H9 (cell line): ENCODE measurements around the gene MINAR1. TPM values are rescaled to one million over a fixed set of nuclear protein-coding genes. Genes with fewer than 3 reads are reported as not detected.

Experiments
- DNase-seq: peaks from one replicate; pipeline ENCODE4 v3.0.0-alpha.2; 2017
- H2AFZ ChIP-seq: one replicate; pipeline ENCODE4 v1.6.1; 2013; ENCODE audit warnings: mild to moderate bottlenecking, low read length, control low read depth, moderate library complexity
- H2AK5ac ChIP-seq: 2 replicates; pipeline ENCODE4 v1.6.1; 2013; ENCODE audit warnings: low read length, control low read depth, mixed read lengths; ENCODE audit not compliant: insufficient read length
- H2BK120ac ChIP-seq: one replicate; pipeline ENCODE4 v1.6.1; 2013; ENCODE audit warnings: low read depth, mild to moderate bottlenecking, low read length, control low read depth, inconsistent platforms; ENCODE audit not compliant: poor library complexity, severe bottlenecking
- H2BK12ac ChIP-seq: 2 replicates; pipeline ENCODE4 v1.6.1; 2013; ENCODE audit warnings: low read length, control low read depth, mixed read lengths, low read depth; ENCODE audit not compliant: insufficient read length
- H2BK15ac ChIP-seq: 2 replicates; pipeline ENCODE4 v1.6.1; 2013; ENCODE audit warnings: low read depth, low read length, control low read depth
- H2BK20ac ChIP-seq: one replicate; pipeline ENCODE4 v1.6.1; 2013; ENCODE audit warnings: low read depth, mild to moderate bottlenecking, low read length, control low read depth, inconsistent platforms; ENCODE audit not compliant: poor library complexity, severe bottlenecking
- H2BK5ac ChIP-seq: 2 replicates; pipeline ENCODE4 v1.6.1; 2013; ENCODE audit warnings: low read length, control low read depth, mixed read lengths; ENCODE audit not compliant: insufficient read length
- H3K14ac ChIP-seq: 2 replicates; pipeline ENCODE4 v1.6.1; 2013; ENCODE audit warnings: low read length, control low read depth; ENCODE audit not compliant: insufficient read depth
- H3K18ac ChIP-seq: 2 replicates; pipeline ENCODE4 v1.6.1; 2013; ENCODE audit warnings: low read depth, mild to moderate bottlenecking, mixed read lengths, low read length, control low read depth; ENCODE audit not compliant: insufficient read length
- H3K23ac ChIP-seq: 2 replicates; pipeline ENCODE4 v1.6.1; 2013; ENCODE audit warnings: low read length, control low read depth, mixed read lengths, low read depth; ENCODE audit not compliant: insufficient read length
- H3K23me2 ChIP-seq: 2 replicates; pipeline ENCODE4 v1.6.1; 2013; ENCODE audit warnings: low read depth, mild to moderate bottlenecking, mixed read lengths, low read length, control low read depth; ENCODE audit not compliant: insufficient read length, poor library complexity, severe bottlenecking
- H3K27ac ChIP-seq: 2 replicates; pipeline ENCODE4 v1.5.1; 2013; ENCODE audit warnings: low read length, control low read depth, mixed read lengths, low read depth; ENCODE audit not compliant: insufficient read length
- H3K27me3 ChIP-seq: 2 replicates; pipeline ENCODE4 v1.6.1; 2013; ENCODE audit warnings: low read length, control low read depth, inconsistent platforms; ENCODE audit not compliant: insufficient read depth
- H3K4ac ChIP-seq: 2 replicates; pipeline ENCODE4 v1.6.1; 2013; ENCODE audit warnings: low read depth, mild to moderate bottlenecking, control low read depth, inconsistent platforms, low read length, moderate library complexity
- H3K4me1 ChIP-seq: 2 replicates; pipeline ENCODE4 v1.6.1; 2013; ENCODE audit warnings: low read length, control low read depth, inconsistent platforms; ENCODE audit not compliant: insufficient read depth
- H3K4me2 ChIP-seq: 2 replicates; pipeline ENCODE4 v1.6.1; 2013; ENCODE audit warnings: low read length, control low read depth, mixed read lengths; ENCODE audit not compliant: insufficient read length, insufficient read depth
- H3K56ac ChIP-seq: 2 replicates; pipeline ENCODE4 v1.6.1; 2013; ENCODE audit warnings: low read depth, mild to moderate bottlenecking, mixed read lengths, low read length, control low read depth; ENCODE audit not compliant: insufficient read length
- H3K79me1 ChIP-seq: 2 replicates; pipeline ENCODE4 v1.6.1; 2013; ENCODE audit warnings: low read depth, mild to moderate bottlenecking, moderate library complexity, low read length, control low read depth, inconsistent platforms; ENCODE audit not compliant: insufficient read depth, poor library complexity, severe bottlenecking
- H3K79me2 ChIP-seq: 2 replicates; pipeline ENCODE4 v1.6.1; 2013; ENCODE audit warnings: low read length, control low read depth, inconsistent platforms; ENCODE audit not compliant: insufficient read depth
- H3K9ac ChIP-seq: 2 replicates; pipeline ENCODE4 v1.6.1; 2013; ENCODE audit warnings: low read length, control low read depth, mixed read lengths; ENCODE audit not compliant: insufficient read length; ENCODE audit errors: extremely low read depth
- H3K9me3 ChIP-seq: one replicate; pipeline ENCODE4 v1.6.1; 2013; ENCODE audit warnings: low read depth, low read length, inconsistent platforms; ENCODE audit not compliant: control insufficient read depth
- H3T11ph ChIP-seq: one replicate; pipeline ENCODE4 v1.6.1; 2013; ENCODE audit warnings: mild to moderate bottlenecking, low read length, control low read depth, inconsistent platforms
- H4K20me1 ChIP-seq: one replicate; pipeline ENCODE4 v1.6.1; 2013; ENCODE audit not compliant: control insufficient read depth, insufficient read length, insufficient read depth
- H4K5ac ChIP-seq: 2 replicates; pipeline ENCODE4 v1.6.1; 2013; ENCODE audit warnings: low read depth, mild to moderate bottlenecking, mixed read lengths, low read length, control low read depth; ENCODE audit not compliant: insufficient read length
- H4K8ac ChIP-seq: replicated peaks from 2 replicates; pipeline ENCODE4 v1.6.1; 2013; ENCODE audit warnings: low read length, control low read depth, mixed read lengths, low read depth; ENCODE audit not compliant: insufficient read length
- H4K91ac ChIP-seq: 2 replicates; pipeline ENCODE4 v1.6.1; 2013; ENCODE audit warnings: low read depth, mild to moderate bottlenecking, moderate library complexity, mixed read lengths, low read length, control low read depth; ENCODE audit not compliant: insufficient read length
- H3K27ac Mint-ChIP-seq, 3 experiments: 2 replicates in 2 of 3; 3 replicates in 1 of 3; pipeline ENCODE4 v1.8.0; 2020 to 2021; ENCODE audit warnings: mixed read lengths in 3 of 3, mild to moderate bottlenecking in 1 of 3, moderate library complexity in 1 of 3
- H3K27me3 Mint-ChIP-seq: 2 replicates; pipeline ENCODE4 v1.8.0; 2021; ENCODE audit warnings: low read depth, mild to moderate bottlenecking, moderate library complexity, mixed read lengths
- H3K36me3 Mint-ChIP-seq, 3 experiments: 2 replicates in 2 of 3; 3 replicates in 1 of 3; pipeline ENCODE4 v1.8.0; 2020 to 2021; ENCODE audit warnings: low read depth in 3 of 3, mixed read lengths in 3 of 3; ENCODE audit not compliant: insufficient read depth in 1 of 3
- H3K4me1 Mint-ChIP-seq, 2 experiments: 2 replicates each; pipeline ENCODE4 v1.8.0; 2020; ENCODE audit warnings: mixed read lengths in 2 of 2
- H3K4me3 Mint-ChIP-seq, 2 experiments: 2 replicates in 1 of 2; 3 replicates in 1 of 2; pipeline ENCODE4 v1.8.0; 2020 to 2021; ENCODE audit warnings: mild to moderate bottlenecking in 2 of 2, mixed read lengths in 2 of 2, moderate library complexity in 1 of 2
- H3K9me3 Mint-ChIP-seq, 2 experiments: 2 replicates in 1 of 2; 3 replicates in 1 of 2; pipeline ENCODE4 v1.8.0; 2020; ENCODE audit warnings: mild to moderate bottlenecking in 2 of 2, mixed read lengths in 2 of 2, moderate library complexity in 1 of 2
- WGBS: extraction: QIAGEN DNeasy Blood & Tissue Kit; methylation state at CpG from one replicate; pipeline ENCODE4 v1.1.7; 2013; ENCODE audit warnings: missing lambda C conversion rate, low lambda C conversion rate, mixed read lengths; ENCODE audit not compliant: insufficient read length; ENCODE audit errors: extremely low coverage; 5-methylcytosine and 5-hydroxymethylcytosine counted together
- total RNA-seq: library from RNA; stranded (reverse); gene quantifications from 2 replicates; pipeline ENCODE4 v1.2.1, GENCODE V29; 2021
- TF ChIP-seq, protein P1 (sequence below): fragments of 200-600 bp; sonication (generic); conservative IDR thresholded peaks from 3 replicates; pipeline ENCODE4 v1.8.0; 2021; ENCODE audit warnings: antibody characterized with exemption, mild to moderate bottlenecking

Gene MINAR1
- total RNA-seq, 1 experiment from 2014 or later: 0.74 TPM

- Histone ChIP-seq H3K4me1 (no peaks in the 10 kb centered on the region), H3K14ac (no peak overlapping the region), H4K91ac (no peak overlapping the region), H2AK5ac (no peak overlapping the region), H3K79me1 (no peaks in the 10 kb centered on the region), H3K4me2 (no peak overlapping the region), H3K23ac (no peak overlapping the region), H4K5ac (no peak overlapping the region), H2BK20ac (no peak overlapping the region), H3K9me3 (no peaks in the 10 kb centered on the region), H2AFZ (no peak overlapping the region), H3K4ac (no peak overlapping the region), H3T11ph (no peak overlapping the region), H2BK5ac (no peak overlapping the region), H2BK12ac (no peak overlapping the region), H4K20me1 (no peaks in the 10 kb centered on the region), H2BK15ac (no peak overlapping the region), H3K27ac (no peak overlapping the region), H3K23me2 (no peaks in the 10 kb centered on the region), H3K79me2 (no peaks in the 10 kb centered on the region), H3K27me3 (no peaks in the 10 kb centered on the region), H3K56ac (no peak overlapping the region), H2BK120ac (no peak overlapping the region), H3K9ac (no peak overlapping the region), H4K8ac (no peak overlapping the region), H3K18ac (no peak overlapping the region)
- TF ChIP-seq, protein P1, sequence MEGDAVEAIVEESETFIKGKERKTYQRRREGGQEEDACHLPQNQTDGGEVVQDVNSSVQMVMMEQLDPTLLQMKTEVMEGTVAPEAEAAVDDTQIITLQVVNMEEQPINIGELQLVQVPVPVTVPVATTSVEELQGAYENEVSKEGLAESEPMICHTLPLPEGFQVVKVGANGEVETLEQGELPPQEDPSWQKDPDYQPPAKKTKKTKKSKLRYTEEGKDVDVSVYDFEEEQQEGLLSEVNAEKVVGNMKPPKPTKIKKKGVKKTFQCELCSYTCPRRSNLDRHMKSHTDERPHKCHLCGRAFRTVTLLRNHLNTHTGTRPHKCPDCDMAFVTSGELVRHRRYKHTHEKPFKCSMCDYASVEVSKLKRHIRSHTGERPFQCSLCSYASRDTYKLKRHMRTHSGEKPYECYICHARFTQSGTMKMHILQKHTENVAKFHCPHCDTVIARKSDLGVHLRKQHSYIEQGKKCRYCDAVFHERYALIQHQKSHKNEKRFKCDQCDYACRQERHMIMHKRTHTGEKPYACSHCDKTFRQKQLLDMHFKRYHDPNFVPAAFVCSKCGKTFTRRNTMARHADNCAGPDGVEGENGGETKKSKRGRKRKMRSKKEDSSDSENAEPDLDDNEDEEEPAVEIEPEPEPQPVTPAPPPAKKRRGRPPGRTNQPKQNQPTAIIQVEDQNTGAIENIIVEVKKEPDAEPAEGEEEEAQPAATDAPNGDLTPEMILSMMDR: no peak
- Mint-ChIP-seq H3K27me3 (no peaks in the 10 kb centered on the region; the same call in 1 of the 2 replicates), H3K4me1 (no peaks in the 10 kb centered on the region), H3K4me3 (no peak overlapping the region), H3K27ac (no peak overlapping the region), H3K9me3 (no peaks in the 10 kb centered on the region), H3K36me3 (no peaks in the 10 kb centered on the region)
- DNase-seq: no peak
- no CpG with 5 or more reads among the region's 1 CpG for WGBS
Observed at GRCh38 chr15:79459666-79460065, 27.5 kb downstream of the MINAR1 start.
